Measurements from ENCODE around the gene GPR18. TPM values are rescaled to one million over a fixed set of nuclear protein-coding genes. Genes with fewer than 3 reads are reported as not detected.

The GPR18 gene
- total RNA-seq, 4 donors from 2014 or later, result 0.36 TPM; not detected in 3

DNA sequence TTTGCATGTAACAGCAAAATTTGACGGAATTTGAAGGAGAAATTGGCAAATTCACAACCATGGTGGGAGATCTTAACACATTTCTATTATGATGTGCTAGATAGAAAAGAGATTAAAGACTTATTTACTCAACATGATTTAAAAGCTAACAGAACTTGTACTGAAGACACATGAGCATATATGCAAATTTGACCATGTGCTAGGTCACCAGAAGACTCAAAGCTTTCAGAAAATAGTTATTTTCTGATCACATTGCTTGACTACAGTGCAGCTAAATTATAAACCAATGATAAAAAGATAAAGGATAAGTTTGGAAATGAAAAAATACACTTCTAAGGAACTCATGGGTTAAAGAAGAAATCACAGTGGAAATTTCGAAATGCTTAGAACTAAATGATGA lies 39.9 kb upstream of the GPR18 start:
- ATAC-seq (ENCODE audit: low FRiP score) (no peak), DNase-seq (ENCODE audit: low spot score) (no peak)
- TF ChIP-seq, protein P1, sequence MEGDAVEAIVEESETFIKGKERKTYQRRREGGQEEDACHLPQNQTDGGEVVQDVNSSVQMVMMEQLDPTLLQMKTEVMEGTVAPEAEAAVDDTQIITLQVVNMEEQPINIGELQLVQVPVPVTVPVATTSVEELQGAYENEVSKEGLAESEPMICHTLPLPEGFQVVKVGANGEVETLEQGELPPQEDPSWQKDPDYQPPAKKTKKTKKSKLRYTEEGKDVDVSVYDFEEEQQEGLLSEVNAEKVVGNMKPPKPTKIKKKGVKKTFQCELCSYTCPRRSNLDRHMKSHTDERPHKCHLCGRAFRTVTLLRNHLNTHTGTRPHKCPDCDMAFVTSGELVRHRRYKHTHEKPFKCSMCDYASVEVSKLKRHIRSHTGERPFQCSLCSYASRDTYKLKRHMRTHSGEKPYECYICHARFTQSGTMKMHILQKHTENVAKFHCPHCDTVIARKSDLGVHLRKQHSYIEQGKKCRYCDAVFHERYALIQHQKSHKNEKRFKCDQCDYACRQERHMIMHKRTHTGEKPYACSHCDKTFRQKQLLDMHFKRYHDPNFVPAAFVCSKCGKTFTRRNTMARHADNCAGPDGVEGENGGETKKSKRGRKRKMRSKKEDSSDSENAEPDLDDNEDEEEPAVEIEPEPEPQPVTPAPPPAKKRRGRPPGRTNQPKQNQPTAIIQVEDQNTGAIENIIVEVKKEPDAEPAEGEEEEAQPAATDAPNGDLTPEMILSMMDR (IDR thresholded peaks at IDR 0.05), result no peak

GRCh38 chr13:99297331-99297730 lies 39.2 kb upstream of the GPR18 start:
- TF ChIP-seq, protein P1 (IDR thresholded peaks at IDR 0.05), result no peak
- DNase-seq (ENCODE audit: low spot score) (no peak), ATAC-seq (ENCODE audit: low FRiP score) (no peak)

GRCh38 chr13:99296398-99296797 lies 38.2 kb upstream of the GPR18 start:
- DNase-seq (ENCODE audit: low spot score), result no peak
- TF ChIP-seq, protein P1 (IDR thresholded peaks at IDR 0.05), result no peak
- ATAC-seq (ENCODE audit: low FRiP score), result no peak

DNA sequence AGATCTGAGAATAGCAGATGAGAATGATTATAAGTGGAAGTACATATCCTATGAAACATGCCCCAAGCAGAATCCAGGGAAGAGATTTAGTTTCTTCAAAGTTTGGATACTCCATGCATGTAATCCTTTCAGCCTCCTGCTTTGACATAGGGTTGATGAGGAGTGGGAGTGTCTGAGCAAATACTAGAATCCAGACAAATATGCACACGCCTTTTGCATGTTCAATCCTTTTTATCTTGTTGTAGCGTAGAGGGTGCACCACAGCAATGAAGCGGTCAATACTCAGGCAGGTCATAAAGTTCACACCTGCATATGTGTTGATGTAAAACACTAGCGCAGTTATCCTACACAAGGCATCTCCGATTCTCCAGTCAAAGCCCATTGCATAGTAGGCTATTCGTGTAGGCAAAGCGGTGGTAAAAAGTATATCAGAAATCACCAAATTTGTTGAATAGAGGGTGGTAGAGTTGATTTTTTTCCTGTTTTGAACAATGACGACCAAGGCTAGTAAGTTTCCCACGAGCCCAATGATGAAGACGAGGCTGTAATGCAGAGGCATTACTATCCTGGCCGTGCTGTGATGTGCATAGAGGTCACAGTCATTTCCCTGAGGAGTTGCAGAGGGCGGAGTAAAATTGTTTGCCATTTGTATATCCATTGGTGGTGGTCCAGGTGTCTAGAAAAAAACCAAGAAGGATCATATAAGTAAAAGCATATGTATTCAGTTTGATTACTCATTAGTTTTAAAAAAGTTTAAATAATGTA lies 37.5 kb upstream of the GPR18 start:
- no peak for ATAC-seq (ENCODE audit: low FRiP score)
- DNase-seq (ENCODE audit: low spot score), result no peak
- TF ChIP-seq, protein P1 (IDR thresholded peaks at IDR 0.05), result no peak

DNA sequence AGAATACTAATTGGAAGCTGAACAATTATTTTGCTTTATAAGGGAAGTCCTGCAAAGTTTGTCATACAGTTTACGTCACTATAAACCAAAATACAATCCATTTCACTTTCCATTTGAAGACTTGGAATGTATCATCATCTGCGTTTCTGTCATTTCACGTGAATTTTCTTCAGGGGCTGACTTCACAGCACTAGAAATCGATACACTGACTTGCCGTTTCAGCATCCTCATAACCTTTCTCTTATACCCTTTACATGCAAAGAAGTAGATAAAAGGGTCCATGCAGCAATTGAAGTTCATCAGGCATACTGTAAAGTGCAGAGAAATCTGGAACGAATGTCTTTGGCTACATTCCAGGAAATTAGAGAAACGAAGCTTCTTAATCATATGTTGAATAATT lies 36.8 kb upstream of the GPR18 start:
- ATAC-seq (ENCODE audit: low FRiP score), result no peak
- no peak for DNase-seq (ENCODE audit: low spot score)
- TF ChIP-seq, protein P1 (IDR thresholded peaks at IDR 0.05), result no peak

DNA sequence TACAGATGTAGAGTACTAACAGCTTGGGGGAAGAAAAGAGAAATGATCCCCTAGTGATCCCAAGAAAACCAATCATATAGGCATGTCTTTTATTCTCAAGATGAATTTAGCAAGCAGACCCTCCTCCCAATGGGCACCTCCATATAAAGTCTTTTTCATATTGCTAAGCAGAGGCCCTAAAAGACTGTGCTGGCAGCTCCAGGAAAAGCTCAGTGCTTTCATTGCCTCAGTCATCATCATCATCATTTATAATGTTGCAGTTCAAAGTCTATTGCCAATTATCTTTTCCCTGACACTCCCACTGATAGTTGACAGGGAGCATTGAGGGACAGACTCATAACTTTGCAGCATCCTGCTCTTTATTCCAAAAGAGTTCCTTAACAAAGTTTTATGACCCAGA lies 36.0 kb upstream of the GPR18 start:
- no peak for ATAC-seq (ENCODE audit: low FRiP score)
- TF ChIP-seq, protein P1 (IDR thresholded peaks at IDR 0.05), result no peak

GRCh38 chr13:99293178-99293577 lies 35.0 kb upstream of the GPR18 start:
- no peak for DNase-seq (ENCODE audit: low spot score)
- no peak for ATAC-seq (ENCODE audit: low FRiP score)
- TF ChIP-seq, protein P1 (IDR thresholded peaks at IDR 0.05), result no peak

More for the DNA sequence above, 36.0 kb upstream of the GPR18 start:
- DNase-seq (ENCODE audit: low spot score), result no peak

Measured in omental fat pad (tissue), 4 donors.